Measurements from ENCODE around the gene PRAF2. TPM values are rescaled to one million over a fixed set of nuclear protein-coding genes. Genes with fewer than 3 reads are reported as not detected.

Gene PRAF2
- total and polyA plus RNA-seq, 9 of the 15 experiments (the other 6 are each of a cell fraction or from before 2014, with no cell fraction given): 0.24 to 5.7 (median 2.0) TPM

- TF ChIP-seq TSHZ1 (CRISPR knock-in tag; IDR thresholded peaks at IDR 0.05) (no peak), MTA2 (IDR thresholded peaks at IDR 0.05; ENCODE audit: low read depth) (0 out of 2 replicates have a peak, but pooled peaks have one; percentile 17), UBTF (IDR thresholded peaks at IDR 0.05; ENCODE audit: borderline replicate concordance in 1 of 2, low read depth in 2 of 2, low read length in 2 of 2) (no peak), MAFK (IDR thresholded peaks at IDR 0.05; ENCODE audit: low read length) (peak; percentile 98), MLX (CRISPR knock-in tag; conservative IDR thresholded peaks at IDR 0.05) (no peak), ZNF75A (CRISPR knock-in tag; IDR thresholded peaks at IDR 0.05) (no peak), DDX20 (tag; IDR thresholded peaks at IDR 0.05; ENCODE audit: low read depth) (no peak), BCL6 (CRISPR knock-in tag; IDR thresholded peaks at IDR 0.05) (no peak), HMG20A (CRISPR knock-in tag; conservative IDR thresholded peaks at IDR 0.05) (no peak), PURB (CRISPR knock-in tag; IDR thresholded peaks at IDR 0.05; ENCODE audit: low read depth) (no peak), CBFB (CRISPR knock-in tag; IDR thresholded peaks at IDR 0.05) (no peak), MBD2 (IDR thresholded peaks at IDR 0.05; ENCODE audit: borderline replicate concordance, low read depth) (0 out of 2 replicates have a peak, but pooled peaks have one; percentile 29), ZNF175 (CRISPR knock-in tag; IDR thresholded peaks at IDR 0.05; ENCODE audit: low read depth) (no peak), ZNF311 (CRISPR knock-in tag; IDR thresholded peaks at IDR 0.05) (no peak), ZNF324 (CRISPR knock-in tag; IDR thresholded peaks at IDR 0.05) (no peak), ESRRA (IDR thresholded peaks at IDR 0.05; ENCODE audit: borderline replicate concordance, low read depth) (no peak), HMG20B (CRISPR knock-in tag; IDR thresholded peaks at IDR 0.05) (no peak), YBX1 (IDR thresholded peaks at IDR 0.05) (no peak), POLR2AphosphoS5 (IDR thresholded peaks at IDR 0.05; ENCODE audit: control insufficient read depth, insufficient read depth, low read depth, low read length) (no peak), ZNF165 (CRISPR knock-in tag; IDR thresholded peaks at IDR 0.05; ENCODE audit: borderline replicate concordance) (no peak), RBM25 (IDR thresholded peaks at IDR 0.05; ENCODE audit: low read depth, low read length, severe bottlenecking) (no peak), HDAC3 (IDR thresholded peaks at IDR 0.05; ENCODE audit: borderline replicate concordance, partially characterized antibody) (peak; percentile 32)
Observed at GRCh38 chrX:49039598-49040375, 34.0 kb downstream of the PRAF2 start (continued).
